ENCODE data around the gene ALDH1L2.

The ALDH1L2 gene

GRCh38 chr12:105047308-105047707 is 37.0 kb downstream of the ALDH1L2 start:
- Histone ChIP-seq H3K79me1 (ENCODE audit: low read length) (no peaks in the 10 kb centered on the region), H2AK5ac (ENCODE audit: low read length) (no peak overlapping the region), H3K79me2 (ENCODE audit: control insufficient read depth, insufficient read depth, low read length, poor library complexity) (no peaks in the 10 kb centered on the region), H3K4me2 (ENCODE audit: low read length) (no peak overlapping the region), H3K4ac (ENCODE audit: low read depth, low read length) (no peak overlapping the region), H3K14ac (ENCODE audit: low read length) (no peak overlapping the region), H2AFZ (ENCODE audit: insufficient read depth, low read length, poor library complexity) (no peak overlapping the region), H3K4me1 (ENCODE audit: control insufficient read depth in 1 of 2, insufficient read depth in 2 of 2, low read length in 2 of 2) (no peaks in the 10 kb centered on the region), H3K9me3 (ENCODE audit: insufficient read depth, low read depth, low read length) (no peaks in the 10 kb centered on the region), H4K8ac (ENCODE audit: low read depth, low read length) (no peak overlapping the region), H3K18ac (ENCODE audit: low read length) (no peak overlapping the region), H2BK12ac (ENCODE audit: low read length) (no peak overlapping the region), H3K4me3 (ENCODE audit: low read depth, low read length) (no peak overlapping the region), H3K23ac (ENCODE audit: low read length) (no peak overlapping the region), H4K91ac (ENCODE audit: low read depth, low read length) (no peak overlapping the region), H4K12ac (ENCODE audit: low read depth, low read length) (no peak overlapping the region), H3K36me3 (ENCODE audit: control insufficient read depth in 1 of 2, insufficient read depth in 2 of 2, low read length in 2 of 2) (no peaks in the 10 kb centered on the region), H2BK120ac (ENCODE audit: insufficient read depth, low read length, poor library complexity) (no peak overlapping the region), H3K27me3 (ENCODE audit: insufficient read depth, low read length) (no peaks in the 10 kb centered on the region), H3K9ac (ENCODE audit: low read length) (no peak overlapping the region), H3K27ac (ENCODE audit: low read depth, low read length) (no peak overlapping the region), H2BK5ac (ENCODE audit: low read depth, low read length, poor library complexity) (no peak overlapping the region)
- no peak for DNase-seq
- no CpG with 5 or more reads among the region's 1 CpG for WGBS (ENCODE audit: extremely low coverage, insufficient coverage, insufficient read length)

- H4K12ac ChIP-seq (ENCODE audit: low read depth, low read length), result no peak overlapping the region
- H3K4ac ChIP-seq (ENCODE audit: low read depth, low read length), result no peak overlapping the region
- no peak overlapping the region for H3K4me3 ChIP-seq (ENCODE audit: low read depth, low read length)
- H2BK5ac ChIP-seq (ENCODE audit: low read depth, low read length, poor library complexity), result no peak overlapping the region
- no peak for DNase-seq
- no peaks in the 10 kb centered on the region for H3K79me2 ChIP-seq (ENCODE audit: control insufficient read depth, insufficient read depth, low read length, poor library complexity)
- H3K14ac ChIP-seq (ENCODE audit: low read length), result no peak overlapping the region
- H3K4me1 ChIP-seq (ENCODE audit: control insufficient read depth in 1 of 2, insufficient read depth in 2 of 2, low read length in 2 of 2), result peaks cover 0 to 2% of the 10 kb centered on the region in 2 experiments
- H3K9me3 ChIP-seq (ENCODE audit: insufficient read depth, low read depth, low read length), result no peaks in the 10 kb centered on the region
- H3K79me1 ChIP-seq (ENCODE audit: low read length), result no peaks in the 10 kb centered on the region
- no peak overlapping the region for H3K9ac ChIP-seq (ENCODE audit: low read length)
- no peak overlapping the region for H3K4me2 ChIP-seq (ENCODE audit: low read length)
- H4K91ac ChIP-seq (ENCODE audit: low read depth, low read length), result no peak overlapping the region
- no peak overlapping the region for H2BK120ac ChIP-seq (ENCODE audit: insufficient read depth, low read length, poor library complexity)
- WGBS (ENCODE audit: extremely low coverage, insufficient coverage, insufficient read length), result no CpG with 5 or more reads among the region's 3 CpGs
- no peaks in the 10 kb centered on the region for H3K36me3 ChIP-seq (ENCODE audit: control insufficient read depth in 1 of 2, insufficient read depth in 2 of 2, low read length in 2 of 2)
- H2AK5ac ChIP-seq (ENCODE audit: low read length), result no peak overlapping the region
- no peak overlapping the region for H4K8ac ChIP-seq (ENCODE audit: low read depth, low read length)
- no peak overlapping the region for H3K27ac ChIP-seq (ENCODE audit: low read depth, low read length)
- no peak overlapping the region for H3K18ac ChIP-seq (ENCODE audit: low read length)
- H2BK12ac ChIP-seq (ENCODE audit: low read length), result no peak overlapping the region
- no peak overlapping the region for H3K23ac ChIP-seq (ENCODE audit: low read length)
- H3K27me3 ChIP-seq (ENCODE audit: insufficient read depth, low read length), result no peaks in the 10 kb centered on the region
- H2AFZ ChIP-seq (ENCODE audit: insufficient read depth, low read length, poor library complexity), result no peak overlapping the region
Observed at GRCh38 chr12:105041186-105041585, 43.1 kb downstream of the ALDH1L2 start.

- Histone ChIP-seq H3K9ac (ENCODE audit: low read length) (no peak overlapping the region), H3K79me2 (ENCODE audit: control insufficient read depth, insufficient read depth, low read length, poor library complexity) (no peaks in the 10 kb centered on the region), H3K4ac (ENCODE audit: low read depth, low read length) (no peak overlapping the region), H3K23ac (ENCODE audit: low read length) (no peak overlapping the region), H3K36me3 (ENCODE audit: control insufficient read depth in 1 of 2, insufficient read depth in 2 of 2, low read length in 2 of 2) (no peaks in the 10 kb centered on the region), H3K9me3 (ENCODE audit: insufficient read depth, low read depth, low read length) (no peaks in the 10 kb centered on the region), H3K79me1 (ENCODE audit: low read length) (no peaks in the 10 kb centered on the region), H4K8ac (ENCODE audit: low read depth, low read length) (no peak overlapping the region), H2BK5ac (ENCODE audit: low read depth, low read length, poor library complexity) (no peak overlapping the region), H3K27ac (ENCODE audit: low read depth, low read length) (no peak overlapping the region), H3K4me1 (ENCODE audit: control insufficient read depth in 1 of 2, insufficient read depth in 2 of 2, low read length in 2 of 2) (peaks cover 0 to 2% of the 10 kb centered on the region in 2 experiments), H3K18ac (ENCODE audit: low read length) (no peak overlapping the region), H3K4me2 (ENCODE audit: low read length) (no peak overlapping the region), H4K91ac (ENCODE audit: low read depth, low read length) (no peak overlapping the region), H2AFZ (ENCODE audit: insufficient read depth, low read length, poor library complexity) (no peak overlapping the region), H2BK120ac (ENCODE audit: insufficient read depth, low read length, poor library complexity) (no peak overlapping the region), H3K27me3 (ENCODE audit: insufficient read depth, low read length) (no peaks in the 10 kb centered on the region), H4K12ac (ENCODE audit: low read depth, low read length) (no peak overlapping the region), H2BK12ac (ENCODE audit: low read length) (no peak overlapping the region), H3K4me3 (ENCODE audit: low read depth, low read length) (no peak overlapping the region), H2AK5ac (ENCODE audit: low read length) (no peak overlapping the region), H3K14ac (ENCODE audit: low read length) (no peak overlapping the region)
- DNase-seq, result no peak
- no CpG with 5 or more reads among the region's 2 CpGs for WGBS (ENCODE audit: extremely low coverage, insufficient coverage, insufficient read length)
Observed at GRCh38 chr12:105040476-105040875, 43.8 kb downstream of the ALDH1L2 start.

GRCh38 chr12:105036937-105037649 is 47.2 kb downstream of the ALDH1L2 start:
- H3K27me3 ChIP-seq (ENCODE audit: insufficient read depth, low read length), result no peaks in the 10 kb centered on the region
- no peak overlapping the region for H3K9ac ChIP-seq (ENCODE audit: low read length)
- H2BK5ac ChIP-seq (ENCODE audit: low read depth, low read length, poor library complexity), result no peak overlapping the region
- H3K4me1 ChIP-seq (ENCODE audit: control insufficient read depth in 1 of 2, insufficient read depth in 2 of 2, low read length in 2 of 2), result peaks cover 0 to 2% of the 10 kb centered on the region in 2 experiments
- no peaks in the 10 kb centered on the region for H3K79me2 ChIP-seq (ENCODE audit: control insufficient read depth, insufficient read depth, low read length, poor library complexity)
- DNase-seq, result no peak
- H2BK12ac ChIP-seq (ENCODE audit: low read length), result peak overlapping the region; percentile 71
- no peaks in the 10 kb centered on the region for H3K36me3 ChIP-seq (ENCODE audit: control insufficient read depth in 1 of 2, insufficient read depth in 2 of 2, low read length in 2 of 2)
- no peak overlapping the region for H2AFZ ChIP-seq (ENCODE audit: insufficient read depth, low read length, poor library complexity)
- H2BK120ac ChIP-seq (ENCODE audit: insufficient read depth, low read length, poor library complexity), result no peak overlapping the region
- no peak overlapping the region for H4K8ac ChIP-seq (ENCODE audit: low read depth, low read length)
- no peak overlapping the region for H3K4me3 ChIP-seq (ENCODE audit: low read depth, low read length)
- no peak overlapping the region for H3K18ac ChIP-seq (ENCODE audit: low read length)
- no peak overlapping the region for H3K14ac ChIP-seq (ENCODE audit: low read length)
- H3K4me2 ChIP-seq (ENCODE audit: low read length), result no peak overlapping the region
- no CpG with 5 or more reads among the region's 3 CpGs for WGBS (ENCODE audit: extremely low coverage, insufficient coverage, insufficient read length)
- no peak overlapping the region for H4K91ac ChIP-seq (ENCODE audit: low read depth, low read length)
- no peaks in the 10 kb centered on the region for H3K79me1 ChIP-seq (ENCODE audit: low read length)
- H3K4ac ChIP-seq (ENCODE audit: low read depth, low read length), result no peak overlapping the region
- no peak overlapping the region for H3K27ac ChIP-seq (ENCODE audit: low read depth, low read length)
- H2AK5ac ChIP-seq (ENCODE audit: low read length), result peak overlapping the region; percentile 89
- no peak overlapping the region for H4K12ac ChIP-seq (ENCODE audit: low read depth, low read length)
- H3K9me3 ChIP-seq (ENCODE audit: insufficient read depth, low read depth, low read length), result no peaks in the 10 kb centered on the region
- no peak overlapping the region for H3K23ac ChIP-seq (ENCODE audit: low read length)
